ENCODE measurements around the gene KLHL15. TPM values are rescaled to one million over a fixed set of nuclear protein-coding genes. Genes with fewer than 3 reads are reported as not detected.

Gene KLHL15
- total and polyA plus RNA-seq, 10 donors: 1.5 to 13.9 (median 8.6) TPM

DNA sequence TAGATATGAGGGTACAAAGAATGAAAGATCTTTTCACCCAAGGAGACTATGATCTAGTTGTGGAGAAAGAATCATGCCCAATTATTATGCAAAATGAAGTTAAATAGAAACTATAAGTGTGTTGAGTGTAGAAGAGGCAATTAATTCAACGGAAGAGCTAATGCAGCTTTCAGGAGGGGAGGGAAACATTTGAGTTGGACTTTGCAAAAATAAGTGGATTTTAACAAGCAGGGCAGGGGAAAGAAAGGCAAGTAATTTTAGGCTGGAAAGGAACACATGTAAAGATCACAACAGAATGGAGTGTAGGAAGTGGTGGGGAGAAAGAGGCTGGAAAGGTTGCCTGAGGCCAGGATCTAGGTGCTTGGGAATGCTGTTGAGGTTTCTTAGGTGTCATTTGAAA is 44.1 kb downstream of the KLHL15 start:
- no peak for DNase-seq
- intact Hi-C loops (cut with DNase I; ENCODE audit: low total_unique reads): no loop called here
- H3K9me3 ChIP-seq: no peaks in the 10 kb centered on the region
- H3K27ac ChIP-seq: no peak overlapping the region
- WGBS, 5 donors: 79 to 100% (median 92%) methylated on average over 1 of the region's 1 CpG
- H3K4me1 ChIP-seq: no peaks in the 10 kb centered on the region
- no peak overlapping the region for H3K4me3 ChIP-seq
- no peak for TF ChIP-seq POLR2AphosphoS5 (IDR thresholded peaks at IDR 0.05)
- TF ChIP-seq, protein P1, sequence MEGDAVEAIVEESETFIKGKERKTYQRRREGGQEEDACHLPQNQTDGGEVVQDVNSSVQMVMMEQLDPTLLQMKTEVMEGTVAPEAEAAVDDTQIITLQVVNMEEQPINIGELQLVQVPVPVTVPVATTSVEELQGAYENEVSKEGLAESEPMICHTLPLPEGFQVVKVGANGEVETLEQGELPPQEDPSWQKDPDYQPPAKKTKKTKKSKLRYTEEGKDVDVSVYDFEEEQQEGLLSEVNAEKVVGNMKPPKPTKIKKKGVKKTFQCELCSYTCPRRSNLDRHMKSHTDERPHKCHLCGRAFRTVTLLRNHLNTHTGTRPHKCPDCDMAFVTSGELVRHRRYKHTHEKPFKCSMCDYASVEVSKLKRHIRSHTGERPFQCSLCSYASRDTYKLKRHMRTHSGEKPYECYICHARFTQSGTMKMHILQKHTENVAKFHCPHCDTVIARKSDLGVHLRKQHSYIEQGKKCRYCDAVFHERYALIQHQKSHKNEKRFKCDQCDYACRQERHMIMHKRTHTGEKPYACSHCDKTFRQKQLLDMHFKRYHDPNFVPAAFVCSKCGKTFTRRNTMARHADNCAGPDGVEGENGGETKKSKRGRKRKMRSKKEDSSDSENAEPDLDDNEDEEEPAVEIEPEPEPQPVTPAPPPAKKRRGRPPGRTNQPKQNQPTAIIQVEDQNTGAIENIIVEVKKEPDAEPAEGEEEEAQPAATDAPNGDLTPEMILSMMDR (IDR thresholded peaks at IDR 0.05 in 8 of 11, conservative IDR thresholded peaks at IDR 0.05 in 3 of 11): no peak
- no peak for TF ChIP-seq POLR2A (IDR thresholded peaks at IDR 0.05)
- H3K27me3 ChIP-seq (replicated peaks in 1 of 7): no peaks in the 10 kb centered on the region
- peaks cover 0 to 18% (median 3%) of the 10 kb centered on the region in 6 donors for H3K36me3 ChIP-seq

DNA sequence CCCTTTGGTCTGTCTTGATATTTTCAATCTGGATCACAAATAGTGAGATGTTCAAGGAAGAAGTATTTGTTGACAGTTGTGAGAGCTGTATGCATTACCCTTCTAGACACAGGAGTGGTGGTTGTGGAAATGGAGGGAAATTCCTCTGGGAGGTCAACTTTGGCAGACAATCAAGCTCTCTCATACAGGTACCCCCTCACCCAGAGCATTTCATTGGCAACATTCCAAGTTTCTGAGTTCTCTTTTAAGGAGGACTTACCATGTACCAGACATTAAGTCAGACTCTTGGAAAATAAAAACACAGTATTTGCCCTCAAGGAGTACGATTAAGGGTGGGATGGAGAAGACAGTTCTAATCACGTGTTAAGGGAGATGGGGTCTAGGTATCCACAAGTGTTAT is 45.3 kb downstream of the KLHL15 start:
- H3K27me3 ChIP-seq (replicated peaks in 1 of 7): no peaks in the 10 kb centered on the region
- no peaks in the 10 kb centered on the region for H3K4me1 ChIP-seq
- TF ChIP-seq POLR2AphosphoS5 (IDR thresholded peaks at IDR 0.05) (no peak), POLR2A (IDR thresholded peaks at IDR 0.05) (no peak)
- TF ChIP-seq, protein P1 (IDR thresholded peaks at IDR 0.05 in 8 of 11, conservative IDR thresholded peaks at IDR 0.05 in 3 of 11): no peak
- intact Hi-C loops (cut with DNase I; ENCODE audit: low total_unique reads): no loop called here
- H3K36me3 ChIP-seq: peaks cover 0 to 6% (median 0%) of the 10 kb centered on the region in 6 donors
- no peak overlapping the region for H3K27ac ChIP-seq
- DNase-seq: no peak
- WGBS, 5 donors: 77 to 100% (median 93%) methylated on average over 2 of the region's 2 CpGs
- no peaks in the 10 kb centered on the region for H3K9me3 ChIP-seq
- H3K4me3 ChIP-seq: no peak overlapping the region

DNA sequence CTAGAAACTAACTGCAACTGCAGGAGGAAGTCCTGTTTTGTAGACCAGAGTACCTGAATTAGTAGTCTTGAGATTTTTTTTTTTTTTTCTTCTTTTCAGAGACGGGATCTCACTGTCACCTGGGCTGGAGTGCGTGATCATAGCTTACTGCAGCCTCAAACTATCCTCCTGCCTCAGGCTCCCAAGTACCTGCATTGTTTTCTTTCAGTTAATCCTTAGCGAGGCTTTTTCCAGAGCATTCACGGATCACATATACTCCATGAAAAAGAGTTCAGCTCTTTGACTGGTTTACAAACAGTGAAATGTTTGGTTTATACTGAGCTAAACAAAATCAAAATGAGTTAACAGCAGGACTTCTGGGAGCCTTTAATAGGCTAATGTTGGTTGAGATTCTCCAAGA is 45.8 kb downstream of the KLHL15 start:
- Histone ChIP-seq H3K4me3 (no peak overlapping the region), H3K27me3 (replicated peaks in 1 of 7) (no peaks in the 10 kb centered on the region), H3K27ac (no peak overlapping the region), H3K36me3 (peaks cover 0 to 1% (median 0%) of the 10 kb centered on the region in 6 donors), H3K9me3 (no peaks in the 10 kb centered on the region), H3K4me1 (no peaks in the 10 kb centered on the region)
- 64 to 95% (median 87%) methylated on average over 4 of the region's 4 CpGs for WGBS, 5 donors
- intact Hi-C loops (cut with DNase I; ENCODE audit: low total_unique reads): no loop called here
- no peak for TF ChIP-seq POLR2A (IDR thresholded peaks at IDR 0.05)
- TF ChIP-seq, protein P1 (IDR thresholded peaks at IDR 0.05 in 8 of 11, conservative IDR thresholded peaks at IDR 0.05 in 3 of 11): no peak
- no peak for TF ChIP-seq POLR2AphosphoS5 (IDR thresholded peaks at IDR 0.05)
- DNase-seq: no peak

GRCh38 chrX:23980011-23980441 is 47.0 kb downstream of the KLHL15 start:
- intact Hi-C loops (cut with DNase I; ENCODE audit: low total_unique reads): no loop called here
- DNase-seq: no peak
- TF ChIP-seq, protein P1 (IDR thresholded peaks at IDR 0.05 in 8 of 11, conservative IDR thresholded peaks at IDR 0.05 in 3 of 11): no peak
- TF ChIP-seq POLR2A (IDR thresholded peaks at IDR 0.05) (no peak), POLR2AphosphoS5 (IDR thresholded peaks at IDR 0.05) (no peak)
- Histone ChIP-seq H3K27ac (no peak overlapping the region), H3K27me3 (replicated peaks in 1 of 7) (no peaks in the 10 kb centered on the region), H3K9me3 (no peaks in the 10 kb centered on the region), H3K4me3 (no peak overlapping the region), H3K4me1 (no peaks in the 10 kb centered on the region), H3K36me3 (no peaks in the 10 kb centered on the region)
- 72 to 88% (median 82%) methylated on average over 5 of the region's 5 CpGs for WGBS, 5 donors

Data from spleen (tissue), 11 donors.